HCT116 (cell line): ENCODE measurements around the gene CHRNB1. TPM values are rescaled to one million over a fixed set of nuclear protein-coding genes. Genes with fewer than 3 reads are reported as not detected.

ENCODE experiments used
- ATAC-seq: fragments of 200-7000 bp; cut with Tn5 transposase; 2 replicates; pipeline ENCODE4 v1.9.1; 2020; ENCODE audit warnings: mild to moderate bottlenecking, moderate library complexity
- BruUV-seq: library from RNA; stranded (reverse); fragments of 400-500 nt; replicated peaks from 2 replicates; lab custom pipeline; 2021; lab: Mats Ljungman, UMichigan
- CTCF ChIA-PET: fragments of 300-600 bp; sonication (Branson Sonifier 250); formaldehyde crosslinking; loops from one replicate; lab custom pipeline; 2021; ENCODE audit warnings: antibody characterized with exemption; lab: Charles Lee
- POLR2A ChIA-PET: fragments of 300-600, 350-600 bp; sonication (Branson Sonifier 250); formaldehyde crosslinking; loops from one replicate; lab custom pipeline; 2021; ENCODE audit warnings: antibody characterized with exemption; lab: Charles Lee
- RAD21 ChIA-PET, 2 experiments: fragments of 300-600 bp; sonication (Branson Sonifier 250); formaldehyde crosslinking; loops; one replicate each; lab custom pipeline; 2023; ENCODE audit warnings: low total read pairs in 2 of 2; ENCODE audit not compliant: uncharacterized antibody in 2 of 2, unreplicated experiment in 2 of 2, low non-redundant PET in 1 of 2; lab: Charles Lee
- DNase-seq: peaks from one replicate; pipeline ENCODE4 v3.0.0-alpha.2; 2010; ENCODE audit warnings: low read depth, low spot score
- H2AFZ ChIP-seq: fragments of 200-600 bp; shearing (Covaris generic), sonication (generic); 2 replicates; pipeline ENCODE4 v1.6.1; 2017; ENCODE audit warnings: low read depth, mixed run types, mixed read lengths, antibody characterized with exemption, low read length; ENCODE audit not compliant: poor library complexity, severe bottlenecking
- H3K27ac ChIP-seq: 2 replicates; pipeline ENCODE4 v1.5.1; 2012; ENCODE audit warnings: low read depth, low read length
- H3K27me3 ChIP-seq: fragments of 200-600 bp; sonication (generic); 2 replicates; pipeline ENCODE4 v1.6.1; 2016; ENCODE audit warnings: mixed run types, low read length, mixed read lengths; ENCODE audit not compliant: insufficient read depth
- H3K36me3 ChIP-seq, 2 experiments: fragments of 200-500 bp in 1 of 2; fragments of 200-600 bp in 1 of 2; sonication (Bioruptor generic) in 1 of 2; sonication (generic) in 1 of 2; 2 replicates each; pipeline versions ENCODE4 v1.5.1 to v1.6.1; 2014 to 2016; ENCODE audit warnings: low read length in 2 of 2, inconsistent platforms in 1 of 2, mixed read lengths in 1 of 2, mixed run types in 1 of 2; ENCODE audit not compliant: insufficient read depth in 2 of 2, control insufficient read depth in 1 of 2
- H3K4me1 ChIP-seq, 2 experiments: fragments of 200-600 bp in 1 of 2; sonication (generic) in 1 of 2; 2 replicates each; pipeline versions ENCODE4 v1.5.1 to v1.6.1; 2012 to 2017; ENCODE audit warnings: low read length in 2 of 2, inconsistent platforms in 1 of 2, mild to moderate bottlenecking in 1 of 2, mixed read lengths in 1 of 2, mixed run types in 1 of 2, moderate library complexity in 1 of 2; ENCODE audit not compliant: insufficient read depth in 2 of 2, control insufficient read depth in 1 of 2
- H3K4me2 ChIP-seq: fragments of 200-600 bp; sonication (generic); 2 replicates; pipeline ENCODE4 v1.6.1; 2017; ENCODE audit warnings: mixed run types, low read length, mixed read lengths
- H3K4me3 ChIP-seq, 2 experiments: fragments of 200-600 bp in 1 of 2; sonication (generic) in 1 of 2; replicated peaks in 1 of 2; 2 replicates each; pipeline ENCODE4 v1.5.1; 2011 to 2016; ENCODE audit warnings: low read length in 2 of 2, control low read depth in 1 of 2, low read depth in 1 of 2, mild to moderate bottlenecking in 1 of 2, mixed read lengths in 1 of 2, mixed run types in 1 of 2
- H3K79me2 ChIP-seq: fragments of 200-600 bp; sonication (generic); 2 replicates; pipeline ENCODE4 v1.6.1; 2017; ENCODE audit warnings: mild to moderate bottlenecking, mixed run types, low read length, moderate library complexity, mixed read lengths; ENCODE audit not compliant: insufficient read depth
- H3K9ac ChIP-seq: fragments of 200-600 bp; sonication (generic); 2 replicates; pipeline ENCODE4 v1.6.1; 2016; ENCODE audit warnings: low read length, mixed read lengths
- H3K9me2 ChIP-seq: fragments of 200-600 bp; sonication (generic), shearing (Covaris generic); 2 replicates; pipeline ENCODE4 v1.6.1; 2017; ENCODE audit warnings: mixed run types, mild to moderate bottlenecking, moderate library complexity; ENCODE audit not compliant: insufficient read depth
- H3K9me3 ChIP-seq, 2 experiments: fragments of 200-500 bp in 1 of 2; fragments of 200-600 bp in 1 of 2; sonication (Bioruptor generic) in 1 of 2; sonication (generic) in 1 of 2; 2 replicates each; pipeline ENCODE4 v1.6.1; 2014 to 2017; ENCODE audit warnings: low read length in 2 of 2, mixed read lengths in 2 of 2, inconsistent platforms in 1 of 2, low read depth in 1 of 2, mild to moderate bottlenecking in 1 of 2, mixed run types in 1 of 2, moderate library complexity in 1 of 2; ENCODE audit not compliant: control insufficient read depth in 1 of 2, insufficient read depth in 1 of 2
- H4K20me1 ChIP-seq: fragments of 200-600 bp; sonication (generic), shearing (Covaris generic); 2 replicates; pipeline ENCODE4 v1.6.1; 2017; ENCODE audit warnings: mixed run types, mild to moderate bottlenecking, moderate library complexity; ENCODE audit not compliant: insufficient read depth
- CBX3 ChIP-seq: IDR thresholded peaks from 2 replicates; pipeline ENCODE4 v1.6.1; 2012; ENCODE audit warnings: low read depth
- CEBPB ChIP-seq: IDR thresholded peaks from 2 replicates; pipeline ENCODE4 v1.6.1; 2012; ENCODE audit warnings: low read depth
- CTCF ChIP-seq, 3 experiments: fragments of 200-600 bp in 1 of 3; sonication (generic) in 1 of 3; IDR thresholded peaks in 2 of 3; conservative IDR thresholded peaks in 1 of 3; 2 replicates each; pipeline ENCODE4 v1.5.1; 2012 to 2017; ENCODE audit warnings: low read depth in 2 of 3, low read length in 2 of 3, antibody characterized with exemption in 1 of 3, borderline replicate concordance in 1 of 3, control low read depth in 1 of 3, mild to moderate bottlenecking in 1 of 3, mixed read lengths in 1 of 3, mixed run types in 1 of 3, moderate library complexity in 1 of 3; ENCODE audit not compliant: insufficient read depth in 1 of 3
- EGR1 ChIP-seq: IDR thresholded peaks from 2 replicates; pipeline ENCODE4 v1.6.1; 2012; ENCODE audit warnings: low read depth
- ELF1 ChIP-seq: IDR thresholded peaks from 2 replicates; pipeline ENCODE4 v1.6.1; 2012; ENCODE audit warnings: low read depth, borderline replicate concordance
- EZH2 ChIP-seq: fragments of 200-600 bp; sonication (generic); IDR thresholded peaks from 2 replicates; pipeline ENCODE4 v1.6.1; 2017; ENCODE audit warnings: antibody characterized with exemption, mixed run types
- EZH2phosphoT487 ChIP-seq: fragments of 200-600 bp; IDR thresholded peaks from 2 replicates; pipeline ENCODE4 v1.6.1; 2018; ENCODE audit warnings: antibody characterized with exemption, borderline replicate concordance
- JUND ChIP-seq: IDR thresholded peaks from 2 replicates; pipeline ENCODE4 v1.6.1; 2012
- MAX ChIP-seq: IDR thresholded peaks from 2 replicates; pipeline ENCODE4 v1.6.1; 2012
- POLR2A ChIP-seq: IDR thresholded peaks from 2 replicates; pipeline ENCODE4 v1.7.0; 2011; ENCODE audit warnings: borderline replicate concordance; ENCODE audit not compliant: insufficient read depth, insufficient read length; ENCODE audit errors: extremely low read depth
- POLR2AphosphoS5 ChIP-seq: IDR thresholded peaks from 2 replicates; pipeline ENCODE4 v1.6.1; 2011; ENCODE audit warnings: mild to moderate bottlenecking, low read depth, low read length, moderate library complexity
- RAD21 ChIP-seq: IDR thresholded peaks from 2 replicates; pipeline ENCODE4 v1.6.1; 2012; ENCODE audit warnings: low read depth, mild to moderate bottlenecking
- SIN3A ChIP-seq: IDR thresholded peaks from 2 replicates; pipeline ENCODE4 v1.6.1; 2012; ENCODE audit warnings: low read depth
- SP1 ChIP-seq: IDR thresholded peaks from 2 replicates; pipeline ENCODE4 v1.6.1; 2012; ENCODE audit warnings: low read depth
- SRF ChIP-seq: IDR thresholded peaks from 2 replicates; pipeline ENCODE4 v1.6.1; 2012; ENCODE audit warnings: low read depth
- TCF7L2 ChIP-seq: IDR thresholded peaks from 2 replicates; pipeline ENCODE4 v1.7.0; 2011; ENCODE audit warnings: borderline replicate concordance, inconsistent platforms; ENCODE audit not compliant: insufficient read depth, insufficient read length; ENCODE audit errors: extremely low read depth
- YY1 ChIP-seq: IDR thresholded peaks from 2 replicates; pipeline ENCODE4 v1.6.1; 2011; ENCODE audit warnings: low read length, low read depth, moderate library complexity, mild to moderate bottlenecking; ENCODE audit not compliant: insufficient replicate concordance; ENCODE audit errors: extremely low read depth
- ZBTB33 ChIP-seq: IDR thresholded peaks from 2 replicates; pipeline ENCODE4 v1.6.1; 2011; ENCODE audit warnings: mild to moderate bottlenecking, low read length, moderate library complexity; ENCODE audit not compliant: insufficient replicate concordance; ENCODE audit errors: extremely low read depth
- ZFX ChIP-seq: fragments of 450-650 bp; IDR thresholded peaks from 2 replicates; pipeline ENCODE4 v1.6.1; 2017
- intact Hi-C: fragments of 100-400 bp; cut with micrococcal nuclease; formaldehyde crosslinking; loops from 2 replicates; pipeline ENCODE4 v1.10.0; 2022
- total RNA-seq: library from RNA; stranded (reverse); gene quantifications from one replicate; pipeline ENCODE4 v1.2.1, GENCODE V29; 2021; ENCODE audit not compliant: unreplicated experiment
- TF ChIP-seq, protein P1 (sequence below): IDR thresholded peaks from 2 replicates; pipeline ENCODE4 v1.6.1; 2012; ENCODE audit warnings: low read depth

CHRNB1 gene
- total RNA-seq, 1 experiment from 2014 or later: 10.4 TPM

DNA sequence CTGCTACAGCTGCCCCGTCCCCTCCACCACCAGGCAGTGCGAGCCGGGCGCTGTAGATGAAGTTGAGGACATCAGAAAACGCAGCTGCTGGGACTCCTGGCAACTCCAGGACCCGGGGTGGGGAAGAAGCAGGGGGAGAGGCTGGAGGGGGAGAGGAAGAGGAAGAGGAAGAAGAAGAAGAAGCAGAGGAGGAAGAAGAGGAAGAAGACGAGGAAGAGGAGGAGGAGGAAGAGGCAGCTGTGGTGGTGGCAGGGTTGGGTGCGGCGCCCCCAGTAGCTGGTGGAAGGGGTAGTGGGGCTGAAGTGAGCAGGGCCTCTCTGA lies 21.4 kb downstream of the CHRNB1 start:
- Histone ChIP-seq H3K79me2 (peaks cover 2% of the 10 kb centered on the region; the same call in 1 of the 2 replicates), H3K9me2 (no peaks in the 10 kb centered on the region), H3K4me1 (peaks cover 0 to 5% of the 10 kb centered on the region in 2 experiments; a peak in 1 of 4 replicates), H4K20me1 (no peaks in the 10 kb centered on the region), H3K4me3 (no peak overlapping the region), H3K27me3 (no peaks in the 10 kb centered on the region), H2AFZ (no peak overlapping the region), H3K4me2 (no peak overlapping the region), H3K9me3 (no peaks in the 10 kb centered on the region), H3K27ac (no peak overlapping the region), H3K9ac (no peak overlapping the region), H3K36me3 (no peaks in the 10 kb centered on the region; a peak in 2 of 4 replicates)
- TF ChIP-seq EZH2: no peak
- TF ChIP-seq CTCF (IDR thresholded peaks at IDR 0.05 in 2 of 3, conservative IDR thresholded peaks at IDR 0.05 in 1 of 3; ENCODE audit: borderline replicate concordance in 1 of 3, insufficient read depth in 1 of 3, low read depth in 2 of 3, low read length in 2 of 3): no peak
- no peak for TF ChIP-seq YY1
- TF ChIP-seq CEBPB: no peak
- no peak for TF ChIP-seq SIN3A
- TF ChIP-seq POLR2AphosphoS5: no peak
- no peak for TF ChIP-seq SRF
- no peak for TF ChIP-seq SP1
- no peak for TF ChIP-seq EZH2phosphoT487
- TF ChIP-seq POLR2A: no peak
- no peak for TF ChIP-seq TCF7L2
- TF ChIP-seq ZFX: no peak
- TF ChIP-seq ELF1: no peak
- TF ChIP-seq MAX: no peak
- TF ChIP-seq CBX3: no peak
- no peak for TF ChIP-seq ZBTB33
- no peak for TF ChIP-seq JUND
- TF ChIP-seq, protein P1, sequence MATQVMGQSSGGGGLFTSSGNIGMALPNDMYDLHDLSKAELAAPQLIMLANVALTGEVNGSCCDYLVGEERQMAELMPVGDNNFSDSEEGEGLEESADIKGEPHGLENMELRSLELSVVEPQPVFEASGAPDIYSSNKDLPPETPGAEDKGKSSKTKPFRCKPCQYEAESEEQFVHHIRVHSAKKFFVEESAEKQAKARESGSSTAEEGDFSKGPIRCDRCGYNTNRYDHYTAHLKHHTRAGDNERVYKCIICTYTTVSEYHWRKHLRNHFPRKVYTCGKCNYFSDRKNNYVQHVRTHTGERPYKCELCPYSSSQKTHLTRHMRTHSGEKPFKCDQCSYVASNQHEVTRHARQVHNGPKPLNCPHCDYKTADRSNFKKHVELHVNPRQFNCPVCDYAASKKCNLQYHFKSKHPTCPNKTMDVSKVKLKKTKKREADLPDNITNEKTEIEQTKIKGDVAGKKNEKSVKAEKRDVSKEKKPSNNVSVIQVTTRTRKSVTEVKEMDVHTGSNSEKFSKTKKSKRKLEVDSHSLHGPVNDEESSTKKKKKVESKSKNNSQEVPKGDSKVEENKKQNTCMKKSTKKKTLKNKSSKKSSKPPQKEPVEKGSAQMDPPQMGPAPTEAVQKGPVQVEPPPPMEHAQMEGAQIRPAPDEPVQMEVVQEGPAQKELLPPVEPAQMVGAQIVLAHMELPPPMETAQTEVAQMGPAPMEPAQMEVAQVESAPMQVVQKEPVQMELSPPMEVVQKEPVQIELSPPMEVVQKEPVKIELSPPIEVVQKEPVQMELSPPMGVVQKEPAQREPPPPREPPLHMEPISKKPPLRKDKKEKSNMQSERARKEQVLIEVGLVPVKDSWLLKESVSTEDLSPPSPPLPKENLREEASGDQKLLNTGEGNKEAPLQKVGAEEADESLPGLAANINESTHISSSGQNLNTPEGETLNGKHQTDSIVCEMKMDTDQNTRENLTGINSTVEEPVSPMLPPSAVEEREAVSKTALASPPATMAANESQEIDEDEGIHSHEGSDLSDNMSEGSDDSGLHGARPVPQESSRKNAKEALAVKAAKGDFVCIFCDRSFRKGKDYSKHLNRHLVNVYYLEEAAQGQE: no peak
- TF ChIP-seq EGR1: no peak
- no peak for TF ChIP-seq RAD21
- ATAC-seq (no peak), DNase-seq (no peak)
- BruUV-seq: no TSS peak
- ChIA-PET RAD21 (no interaction called here), POLR2A (interaction anchor here (1.0 kb wide), 1 partner anchor 62 kb away, joined by 3 read pairs; the partner anchor contains the start of gene TMEM256), CTCF (no interaction called here)
- intact Hi-C loops: no loop called here
